ENCODE results near the gene RGS16. TPM values are rescaled to one million over a fixed set of nuclear protein-coding genes. Genes with fewer than 3 reads are reported as not detected.
A peak's percentile ranks its signal among the peaks of the same experiment; 100 is the strongest.

The RGS16 gene
- total and polyA plus RNA-seq, 2 donors (not counting 1 experiment from before 2014, with no cell fraction given), result 3.3 to 11.4 TPM

DNA sequence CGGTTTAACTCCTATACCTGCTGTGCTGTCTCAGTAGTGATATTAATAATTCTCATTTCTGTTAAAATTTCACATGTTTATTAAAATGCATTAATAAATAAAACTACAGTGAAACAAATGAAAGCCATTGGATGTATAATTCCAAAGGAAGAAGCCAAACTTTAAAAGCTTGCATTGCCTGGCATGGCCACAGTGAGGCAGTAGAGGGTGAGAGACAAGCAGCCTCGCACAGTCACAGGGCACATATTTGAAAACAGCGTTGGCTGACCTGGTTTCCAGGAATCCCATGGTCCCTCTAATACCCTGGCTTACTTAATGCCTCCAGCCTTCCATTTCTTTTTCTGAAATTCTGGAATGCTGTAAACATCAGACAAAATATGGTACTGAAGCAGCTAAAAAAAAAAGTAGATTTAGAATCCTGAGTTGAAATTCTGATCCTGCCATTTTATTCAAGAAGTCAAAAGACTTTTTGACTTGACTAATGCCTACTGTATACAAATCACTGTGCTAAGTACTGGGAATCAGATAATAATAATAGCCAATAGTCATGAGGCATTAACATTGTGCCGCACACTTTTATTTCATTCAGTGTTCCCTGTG is 8.4 kb downstream of the RGS16 start:
- POLR2A ChIA-PET, result interaction anchor here (0.8 to 0.9 kb wide), 2 partner anchors 9 to 189 kb away, joined by 4 read pairs; partner anchors contain the start of gene RGS16

GRCh38 chr1:182589931-182590330 is 14.3 kb downstream of the RGS16 start:
- CTCF ChIA-PET, result interaction anchor here (1.0 to 24.5 kb wide), 4 partner anchors 11 to 333 kb away, joined by 3 to 989 read pairs (median 16); partner anchors contain the start of genes NPL and RGS16
- ATAC-seq (ENCODE audit: low read depth), result no peak

More for the DNA sequence above, 8.4 kb downstream of the RGS16 start:
- H3K27ac ChIP-seq (ENCODE audit: low read length in 2 of 2), result no peak overlapping the region
- DNase-seq (peak; percentile 67), ATAC-seq (ENCODE audit: low read depth) (peak; percentile 86)
- Mint-ChIP-seq H3K4me1 (peaks cover 4% of the 10 kb centered on the region), H3K4me3 (no peak overlapping the region), H3K9me3 (ENCODE audit: insufficient read depth) (no peaks in the 10 kb centered on the region), H3K27ac (no peak overlapping the region), H3K27me3 (no peaks in the 10 kb centered on the region)
- TF ChIP-seq, protein P1, sequence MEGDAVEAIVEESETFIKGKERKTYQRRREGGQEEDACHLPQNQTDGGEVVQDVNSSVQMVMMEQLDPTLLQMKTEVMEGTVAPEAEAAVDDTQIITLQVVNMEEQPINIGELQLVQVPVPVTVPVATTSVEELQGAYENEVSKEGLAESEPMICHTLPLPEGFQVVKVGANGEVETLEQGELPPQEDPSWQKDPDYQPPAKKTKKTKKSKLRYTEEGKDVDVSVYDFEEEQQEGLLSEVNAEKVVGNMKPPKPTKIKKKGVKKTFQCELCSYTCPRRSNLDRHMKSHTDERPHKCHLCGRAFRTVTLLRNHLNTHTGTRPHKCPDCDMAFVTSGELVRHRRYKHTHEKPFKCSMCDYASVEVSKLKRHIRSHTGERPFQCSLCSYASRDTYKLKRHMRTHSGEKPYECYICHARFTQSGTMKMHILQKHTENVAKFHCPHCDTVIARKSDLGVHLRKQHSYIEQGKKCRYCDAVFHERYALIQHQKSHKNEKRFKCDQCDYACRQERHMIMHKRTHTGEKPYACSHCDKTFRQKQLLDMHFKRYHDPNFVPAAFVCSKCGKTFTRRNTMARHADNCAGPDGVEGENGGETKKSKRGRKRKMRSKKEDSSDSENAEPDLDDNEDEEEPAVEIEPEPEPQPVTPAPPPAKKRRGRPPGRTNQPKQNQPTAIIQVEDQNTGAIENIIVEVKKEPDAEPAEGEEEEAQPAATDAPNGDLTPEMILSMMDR (IDR thresholded peaks at IDR 0.05), result peak; percentile 92
- TF ChIP-seq EZH2 (IDR thresholded peaks at IDR 0.05; ENCODE audit: borderline replicate concordance, insufficient read depth, low read depth, low read length, poor library complexity, severe bottlenecking), result no peak
- H2AFZ ChIP-seq (ENCODE audit: insufficient read depth, low read depth, low read length, poor library complexity, severe bottlenecking), result peak overlapping the region; percentile 34
- CTCF ChIA-PET, result interaction anchor here (0.7 to 24.5 kb wide), 23 partner anchors 8 to 297 kb away, joined by 3 to 989 read pairs (median 6); partner anchors contain the start of genes NPL, RGS16 and RGSL1
- H3K4me1 ChIP-seq (ENCODE audit: control insufficient read depth in 2 of 2, insufficient read depth in 2 of 2, low read length in 2 of 2), result peaks cover 0 to 3% of the 10 kb centered on the region in 2 donors
- no peaks in the 10 kb centered on the region for H4K20me1 ChIP-seq (ENCODE audit: control insufficient read depth, insufficient read depth, low read length, poor library complexity, severe bottlenecking)
- WGBS (ENCODE audit: insufficient coverage), result 39% methylated on average over 3 of the region's 4 CpGs
- H3K4me3 ChIP-seq (ENCODE audit: control extremely low read depth in 1 of 5, extremely low read depth in 1 of 5, insufficient read depth in 1 of 5, low read depth in 2 of 5, low read length in 4 of 5), result no peak overlapping the region
- no peaks in the 10 kb centered on the region for H3K27me3 ChIP-seq (replicated peaks in 1 of 4; ENCODE audit: control extremely low read depth in 1 of 4, control insufficient read depth in 3 of 4, insufficient read depth in 4 of 4, low read length in 3 of 4)
- intact Hi-C loops (cut with micrococcal nuclease), result loop anchor here (1.0 kb wide), 2 partner anchors 149 to 189 kb away; no protein-coding TSS in a partner anchor
- H3K4me2 ChIP-seq (replicated peaks; ENCODE audit: low read depth, low read length, poor library complexity, severe bottlenecking), result no peak overlapping the region
- no peaks in the 10 kb centered on the region for H3K36me3 ChIP-seq (replicated peaks in 1 of 2; ENCODE audit: control extremely low read depth in 1 of 2, control insufficient read depth in 1 of 2, extremely low read depth in 1 of 2, insufficient read depth in 2 of 2, low read length in 1 of 2)
- H3K9me3 ChIP-seq (ENCODE audit: control extremely low read depth in 1 of 3, control insufficient read depth in 2 of 3, insufficient read depth in 1 of 3, low read length in 2 of 3), result no peaks in the 10 kb centered on the region
- H3K9ac ChIP-seq (ENCODE audit: low read length), result no peak overlapping the region
- no peaks in the 10 kb centered on the region for H3K79me2 ChIP-seq (ENCODE audit: control insufficient read depth, insufficient read depth, low read length)

More at GRCh38 chr1:182589931-182590330, 14.3 kb downstream of the RGS16 start:
- no peak for DNase-seq
- Histone ChIP-seq H4K20me1 (ENCODE audit: control insufficient read depth, insufficient read depth, low read length, poor library complexity, severe bottlenecking) (no peaks in the 10 kb centered on the region), H3K27me3 (replicated peaks in 1 of 4; ENCODE audit: control extremely low read depth in 1 of 4, control insufficient read depth in 3 of 4, insufficient read depth in 4 of 4, low read length in 3 of 4) (no peaks in the 10 kb centered on the region), H3K79me2 (ENCODE audit: control insufficient read depth, insufficient read depth, low read length) (peaks cover 38% of the 10 kb centered on the region), H3K4me1 (ENCODE audit: control insufficient read depth in 2 of 2, insufficient read depth in 2 of 2, low read length in 2 of 2) (peaks cover 19 to 23% of the 10 kb centered on the region in 2 donors), H3K36me3 (replicated peaks in 1 of 2; ENCODE audit: control extremely low read depth in 1 of 2, control insufficient read depth in 1 of 2, extremely low read depth in 1 of 2, insufficient read depth in 2 of 2, low read length in 1 of 2) (peaks cover 0 to 9% of the 10 kb centered on the region in 2 experiments), H3K4me3 (ENCODE audit: control extremely low read depth in 1 of 5, extremely low read depth in 1 of 5, insufficient read depth in 1 of 5, low read depth in 2 of 5, low read length in 4 of 5) (no peak overlapping the region), H3K9ac (ENCODE audit: low read length) (no peak overlapping the region), H3K4me2 (replicated peaks; ENCODE audit: low read depth, low read length, poor library complexity, severe bottlenecking) (no peak overlapping the region), H3K27ac (ENCODE audit: low read length in 2 of 2) (no peak overlapping the region), H3K9me3 (ENCODE audit: control extremely low read depth in 1 of 3, control insufficient read depth in 2 of 3, insufficient read depth in 1 of 3, low read length in 2 of 3) (peaks cover 0 to 5% (median 1%) of the 10 kb centered on the region in 3 donors), H2AFZ (ENCODE audit: insufficient read depth, low read depth, low read length, poor library complexity, severe bottlenecking) (peak overlapping the region; percentile 86)
- POLR2A ChIA-PET, result no interaction called here
- no peak for TF ChIP-seq EZH2 (IDR thresholded peaks at IDR 0.05; ENCODE audit: borderline replicate concordance, insufficient read depth, low read depth, low read length, poor library complexity, severe bottlenecking)
- TF ChIP-seq, protein P1 (IDR thresholded peaks at IDR 0.05), result no peak
- H3K27me3 Mint-ChIP-seq, result no peaks in the 10 kb centered on the region
- peak overlapping the region; percentile 99 for H3K4me3 Mint-ChIP-seq
- intact Hi-C loops (cut with micrococcal nuclease), result loop anchor here (2.0 kb wide), 2 partner anchors 19 to 105 kb away; no protein-coding TSS in a partner anchor
- peak overlapping the region; percentile 99 for H3K27ac Mint-ChIP-seq
- 95% methylated on average over 5 of the region's 5 CpGs for WGBS (ENCODE audit: insufficient coverage)
- peaks cover 31% of the 10 kb centered on the region for H3K4me1 Mint-ChIP-seq
- no peaks in the 10 kb centered on the region for H3K9me3 Mint-ChIP-seq (ENCODE audit: insufficient read depth)
